ENCODE data around the gene ZBTB40.

Gene ZBTB40, protein sequence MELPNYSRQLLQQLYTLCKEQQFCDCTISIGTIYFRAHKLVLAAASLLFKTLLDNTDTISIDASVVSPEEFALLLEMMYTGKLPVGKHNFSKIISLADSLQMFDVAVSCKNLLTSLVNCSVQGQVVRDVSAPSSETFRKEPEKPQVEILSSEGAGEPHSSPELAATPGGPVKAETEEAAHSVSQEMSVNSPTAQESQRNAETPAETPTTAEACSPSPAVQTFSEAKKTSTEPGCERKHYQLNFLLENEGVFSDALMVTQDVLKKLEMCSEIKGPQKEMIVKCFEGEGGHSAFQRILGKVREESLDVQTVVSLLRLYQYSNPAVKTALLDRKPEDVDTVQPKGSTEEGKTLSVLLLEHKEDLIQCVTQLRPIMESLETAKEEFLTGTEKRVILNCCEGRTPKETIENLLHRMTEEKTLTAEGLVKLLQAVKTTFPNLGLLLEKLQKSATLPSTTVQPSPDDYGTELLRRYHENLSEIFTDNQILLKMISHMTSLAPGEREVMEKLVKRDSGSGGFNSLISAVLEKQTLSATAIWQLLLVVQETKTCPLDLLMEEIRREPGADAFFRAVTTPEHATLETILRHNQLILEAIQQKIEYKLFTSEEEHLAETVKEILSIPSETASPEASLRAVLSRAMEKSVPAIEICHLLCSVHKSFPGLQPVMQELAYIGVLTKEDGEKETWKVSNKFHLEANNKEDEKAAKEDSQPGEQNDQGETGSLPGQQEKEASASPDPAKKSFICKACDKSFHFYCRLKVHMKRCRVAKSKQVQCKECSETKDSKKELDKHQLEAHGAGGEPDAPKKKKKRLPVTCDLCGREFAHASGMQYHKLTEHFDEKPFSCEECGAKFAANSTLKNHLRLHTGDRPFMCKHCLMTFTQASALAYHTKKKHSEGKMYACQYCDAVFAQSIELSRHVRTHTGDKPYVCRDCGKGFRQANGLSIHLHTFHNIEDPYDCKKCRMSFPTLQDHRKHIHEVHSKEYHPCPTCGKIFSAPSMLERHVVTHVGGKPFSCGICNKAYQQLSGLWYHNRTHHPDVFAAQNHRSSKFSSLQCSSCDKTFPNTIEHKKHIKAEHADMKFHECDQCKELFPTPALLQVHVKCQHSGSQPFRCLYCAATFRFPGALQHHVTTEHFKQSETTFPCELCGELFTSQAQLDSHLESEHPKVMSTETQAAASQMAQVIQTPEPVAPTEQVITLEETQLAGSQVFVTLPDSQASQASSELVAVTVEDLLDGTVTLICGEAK

DNA sequence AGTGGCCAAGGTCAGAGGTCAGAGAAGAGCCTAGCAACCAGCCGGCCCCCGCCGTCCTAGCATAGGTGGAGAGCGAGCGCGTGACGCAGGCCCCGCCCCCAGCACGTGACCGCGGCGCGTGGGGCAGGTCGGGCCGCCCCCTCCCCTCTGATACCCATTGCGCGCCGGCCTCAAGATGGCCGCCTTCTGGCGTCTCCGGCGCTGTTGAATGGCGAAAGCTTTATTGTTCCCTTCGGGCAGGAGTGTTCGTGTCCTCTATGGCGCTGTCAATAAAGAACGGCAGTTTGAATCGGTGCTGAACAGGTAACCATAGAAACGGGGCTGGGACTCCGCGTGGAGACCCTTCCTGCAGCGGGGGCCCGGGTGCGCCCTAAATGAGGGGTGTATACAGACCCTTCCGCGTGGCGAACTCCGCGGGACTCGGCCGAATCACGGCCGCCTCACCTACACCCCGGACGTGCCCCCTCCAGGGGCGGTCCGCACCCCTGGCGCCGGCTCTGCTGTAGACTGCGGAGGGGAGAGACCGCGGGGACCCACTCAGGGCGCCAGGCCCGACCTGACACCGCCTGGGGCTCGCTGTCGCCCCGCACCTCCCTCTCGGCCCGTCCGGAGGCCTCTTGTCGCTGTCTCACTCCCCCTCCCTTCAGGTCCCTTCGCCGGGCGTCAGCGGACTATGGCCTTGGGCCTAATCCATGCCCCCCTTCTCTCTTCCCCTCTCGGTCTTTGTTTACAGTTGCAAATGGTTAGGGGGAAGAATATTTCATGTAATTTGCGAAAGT, at the start of gene ZBTB40:
Gene ZBTB40, plus strand, starts transcription at position 150 of the 779 bp plus-strand sequence. CDS start 38,098 bp downstream, outside the sequence.
- DNase-seq, result peak; percentile 95

DNA sequence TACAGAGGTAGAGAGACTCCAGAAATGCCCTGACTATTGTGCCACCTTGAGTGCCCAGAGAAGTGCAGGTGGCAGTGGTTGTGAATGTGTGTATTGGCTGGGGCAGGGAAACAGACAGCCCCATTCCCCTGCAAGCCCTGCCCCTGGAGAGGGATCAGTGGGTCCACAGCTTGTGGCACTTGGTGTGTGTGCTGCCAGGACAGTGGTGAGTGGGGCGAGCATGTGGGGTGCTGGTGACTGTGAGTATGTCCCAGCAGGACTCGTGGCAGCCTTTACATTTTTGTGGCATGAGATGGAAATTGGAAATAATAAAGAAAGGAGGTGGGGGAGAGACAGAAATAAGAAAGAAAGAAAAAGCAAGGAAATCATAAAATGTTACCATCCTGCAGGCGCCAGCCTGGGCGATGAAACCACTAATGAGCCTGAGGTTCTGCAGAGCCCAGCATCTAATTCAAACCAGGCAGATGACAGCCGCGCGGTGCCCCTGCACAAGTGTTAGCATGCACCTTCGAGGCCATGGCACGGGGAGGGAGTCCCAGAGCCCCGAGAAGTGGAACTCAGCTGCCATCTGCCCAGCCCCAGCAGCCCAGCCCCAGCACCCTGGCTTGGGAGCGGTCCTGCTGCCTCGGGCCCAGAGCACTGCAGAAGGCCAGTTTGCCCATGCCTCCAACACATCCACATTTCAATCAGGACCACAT, 49.1 kb upstream of the ZBTB40 start:
- DNase-seq, result no peak

DNA sequence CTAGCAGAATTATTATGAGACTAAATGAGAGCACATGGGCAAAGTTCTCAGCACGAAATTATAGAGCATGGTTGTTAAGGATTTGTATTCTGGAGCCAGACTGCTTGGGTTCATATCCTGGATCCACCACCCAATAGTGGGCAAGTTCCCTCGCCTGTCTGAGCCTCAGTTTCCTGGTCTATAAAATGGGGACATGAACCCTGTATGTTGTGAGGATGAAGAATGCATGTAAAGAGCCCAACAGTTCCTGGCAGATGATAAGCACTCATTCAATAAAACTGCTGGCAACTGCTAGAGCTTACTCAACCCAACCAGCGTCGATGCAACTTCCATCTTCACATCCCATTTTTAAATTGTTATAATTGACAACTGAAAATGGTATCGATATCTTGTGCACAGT, 47.2 kb upstream of the ZBTB40 start:
- no peak for DNase-seq

DNA sequence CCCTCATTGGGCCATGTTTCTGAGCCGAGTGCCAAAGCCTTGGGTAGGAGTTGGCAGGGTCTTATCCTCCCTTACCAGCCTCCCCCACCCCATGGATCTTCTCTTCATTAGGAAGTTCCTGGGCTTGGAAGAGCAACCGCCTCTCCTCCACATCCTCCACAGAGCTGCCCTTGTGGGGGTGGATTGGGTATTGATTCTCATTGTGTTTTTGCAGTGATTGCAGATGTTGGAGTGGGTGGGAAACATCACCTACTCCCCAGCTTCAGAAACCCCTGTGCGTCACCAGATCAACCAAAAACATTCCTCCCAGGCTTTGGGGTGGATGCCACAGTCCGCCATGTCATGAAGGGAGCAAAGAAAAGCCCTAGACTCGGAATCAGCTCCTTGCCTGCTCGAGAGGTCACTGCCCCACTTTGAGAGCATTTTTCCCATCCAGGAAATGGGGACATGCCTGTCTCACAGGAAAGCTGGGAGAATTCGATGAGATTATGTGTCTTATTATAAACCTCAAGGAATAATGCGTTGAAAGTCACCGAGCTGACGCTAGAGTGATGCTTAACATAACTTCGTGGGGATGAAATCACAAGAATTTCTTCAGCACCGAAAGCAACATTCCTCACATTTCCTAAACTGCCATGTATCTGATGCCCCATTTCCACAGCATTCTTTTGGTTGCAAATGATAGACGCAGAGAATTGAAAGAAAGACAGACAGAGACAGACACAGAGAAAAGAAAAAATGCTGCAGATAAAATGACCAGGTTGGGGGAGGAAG, 44.7 kb upstream of the ZBTB40 start:
- DNase-seq, result no peak

DNA sequence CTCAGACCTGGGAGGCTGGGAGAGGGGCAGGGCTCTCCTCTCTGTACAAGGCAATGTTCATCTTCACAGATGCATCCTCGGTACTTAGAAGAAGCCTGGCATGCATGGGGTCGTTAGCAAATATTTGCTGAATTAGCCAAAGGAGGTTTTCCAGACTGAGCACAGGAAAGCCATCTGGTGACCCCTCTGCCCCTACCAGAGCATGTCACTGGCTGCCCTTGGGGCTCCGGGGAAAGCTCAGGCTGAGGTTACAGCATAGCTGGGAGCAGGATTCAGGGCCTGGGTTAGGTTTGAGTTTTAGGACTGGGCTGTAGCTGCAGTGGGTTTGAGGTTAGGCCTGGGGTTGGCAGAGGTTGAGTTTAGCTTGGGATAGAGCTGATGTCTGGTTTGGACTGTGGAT, 43.4 kb upstream of the ZBTB40 start:
- DNase-seq, result no peak

DNA sequence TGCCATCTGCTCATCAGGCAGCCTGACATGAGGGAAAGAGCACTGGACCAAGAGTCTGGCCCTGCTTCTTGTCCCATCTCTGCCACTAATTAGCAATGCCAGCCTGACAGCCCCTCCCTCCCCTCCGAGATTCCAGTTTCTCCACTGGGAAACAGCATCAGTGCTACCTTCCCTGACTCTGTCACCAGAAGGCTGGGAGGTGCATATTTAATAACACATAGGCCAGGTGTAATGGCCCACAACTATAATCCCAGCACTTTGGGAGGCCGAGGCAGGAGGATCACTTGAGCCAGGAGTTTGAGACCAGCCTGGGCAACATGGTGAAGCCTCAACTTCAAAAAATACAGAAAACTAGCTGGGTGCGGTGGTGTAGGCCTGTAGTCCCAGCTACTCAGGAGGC, 41.2 kb upstream of the ZBTB40 start:
- no peak for DNase-seq

DNA sequence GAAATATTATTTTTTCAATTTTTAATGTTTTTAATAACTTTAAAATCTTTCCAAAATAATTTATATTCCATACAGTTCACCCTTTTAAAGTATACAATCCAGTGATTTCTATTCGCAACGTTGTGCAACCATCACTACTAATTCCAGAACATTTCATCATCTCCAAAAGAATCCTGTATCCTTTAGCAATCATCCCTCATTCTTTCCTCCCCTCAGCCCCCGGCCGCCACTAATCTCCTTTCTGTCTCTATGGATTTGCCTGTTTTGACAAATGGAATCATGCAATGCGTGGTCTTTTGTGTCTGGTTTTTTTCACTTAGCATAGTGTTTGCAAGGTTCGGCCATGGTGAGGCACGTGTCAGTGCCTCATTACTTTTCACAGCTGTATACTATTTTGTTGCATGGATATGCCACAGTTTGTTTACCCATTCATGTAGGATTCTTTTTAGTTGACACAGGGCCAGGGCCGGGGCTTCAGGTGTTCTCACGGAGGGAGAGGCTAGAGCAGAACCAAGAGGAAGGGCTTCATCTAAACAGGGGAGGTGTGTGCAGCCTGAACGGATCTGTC, 40.6 kb upstream of the ZBTB40 start:
- no peak for DNase-seq

DNA sequence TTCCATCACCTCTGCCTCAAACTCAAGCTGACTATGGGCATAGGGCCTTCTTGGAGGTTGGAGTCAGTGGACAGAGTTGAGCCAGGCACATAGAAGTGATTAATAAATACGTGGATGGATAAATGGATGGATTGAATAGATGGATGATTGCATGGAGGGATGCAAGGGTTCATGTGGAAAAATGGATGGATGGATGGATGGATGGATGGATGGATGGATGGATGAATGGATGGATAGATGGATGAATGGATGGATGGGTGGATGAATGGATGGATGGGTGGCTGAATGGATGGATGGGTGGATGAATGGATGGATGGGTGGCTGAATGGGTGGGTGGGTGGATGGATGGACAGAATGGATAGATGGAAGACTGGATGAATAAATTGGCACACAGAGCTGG, 40.1 kb upstream of the ZBTB40 start:
- no peak for DNase-seq

DNA sequence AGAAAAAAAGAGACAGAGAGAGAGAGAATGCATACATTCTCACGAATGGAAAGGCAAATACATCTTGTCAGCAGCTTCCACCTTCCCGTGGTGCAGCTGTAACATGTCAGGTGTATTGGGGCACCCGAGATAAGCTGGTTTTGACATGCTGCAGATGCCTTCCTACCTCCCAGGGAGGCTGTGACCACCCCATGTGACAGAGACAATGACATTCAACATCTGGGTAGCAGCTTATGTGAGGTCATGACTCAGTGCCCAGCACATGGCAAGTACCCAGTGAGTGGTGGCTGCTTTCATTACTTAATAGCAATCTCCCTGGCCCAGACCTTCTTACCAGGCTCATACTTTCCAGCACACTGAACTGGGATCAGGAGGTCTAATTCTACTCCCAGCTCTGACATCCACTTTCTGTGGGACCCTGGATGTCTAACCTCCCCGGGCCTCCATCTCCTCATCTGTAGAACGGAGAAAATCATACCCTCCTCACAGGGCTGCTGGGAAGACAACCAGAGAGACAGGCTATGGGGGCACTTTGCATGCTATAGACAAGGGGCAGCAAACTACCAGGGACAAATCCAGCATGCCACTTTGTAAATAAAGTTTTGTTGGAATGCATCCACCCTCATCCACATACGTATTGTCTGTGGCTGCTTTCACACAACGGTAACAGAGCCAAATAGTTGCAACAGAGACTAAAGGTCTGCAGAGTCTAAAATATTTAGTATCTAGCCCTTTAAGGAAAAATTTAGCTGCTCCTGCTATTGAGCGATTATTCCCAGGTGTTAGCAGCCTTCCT, 38.5 kb upstream of the ZBTB40 start:
- DNase-seq, result no peak

DNA sequence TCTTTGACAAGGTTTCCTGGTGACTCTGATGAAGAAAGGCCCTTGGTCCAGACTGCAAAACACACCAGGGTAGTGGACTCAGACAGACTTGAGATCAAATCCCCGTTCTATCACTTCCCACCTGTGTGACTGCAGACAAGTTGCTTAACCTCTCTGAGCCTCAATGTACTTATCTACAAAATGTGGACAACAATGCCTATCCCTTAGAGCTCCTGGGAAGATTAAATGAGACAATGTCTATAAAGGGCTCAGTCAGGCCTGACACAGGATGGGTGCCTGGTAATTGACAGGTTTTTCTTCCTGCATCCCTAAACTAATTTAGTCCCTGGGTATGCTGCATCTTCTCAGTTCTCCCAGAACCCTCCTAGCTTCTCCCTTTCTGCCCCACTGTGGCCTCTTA, 37.9 kb upstream of the ZBTB40 start:
- DNase-seq, result no peak

DNA sequence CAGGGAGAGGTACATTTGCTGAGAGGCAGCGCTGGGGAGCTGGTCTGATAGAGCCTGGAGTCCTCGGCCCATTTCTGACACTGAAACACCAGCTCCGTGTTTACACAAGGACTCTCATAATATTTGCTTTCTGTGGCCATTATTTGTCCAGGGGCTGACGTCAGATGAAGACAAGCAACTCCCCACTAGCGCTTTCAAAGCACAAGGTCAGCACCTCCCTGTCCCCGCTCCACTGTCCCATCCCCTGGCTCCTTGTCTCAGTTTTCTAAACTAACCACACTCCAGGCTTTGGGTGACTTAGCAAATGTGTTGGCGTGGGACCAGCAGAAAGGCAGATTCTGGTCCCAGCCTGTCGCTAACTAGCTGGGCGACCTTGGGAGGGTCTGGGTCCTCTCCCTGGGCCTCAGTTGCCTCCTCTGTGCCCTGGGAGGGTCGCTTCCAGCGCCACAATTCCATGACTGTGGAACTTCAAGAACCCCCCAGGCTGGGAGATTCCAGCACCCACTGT, 37.4 kb upstream of the ZBTB40 start:
- DNase-seq, result no peak

DNA sequence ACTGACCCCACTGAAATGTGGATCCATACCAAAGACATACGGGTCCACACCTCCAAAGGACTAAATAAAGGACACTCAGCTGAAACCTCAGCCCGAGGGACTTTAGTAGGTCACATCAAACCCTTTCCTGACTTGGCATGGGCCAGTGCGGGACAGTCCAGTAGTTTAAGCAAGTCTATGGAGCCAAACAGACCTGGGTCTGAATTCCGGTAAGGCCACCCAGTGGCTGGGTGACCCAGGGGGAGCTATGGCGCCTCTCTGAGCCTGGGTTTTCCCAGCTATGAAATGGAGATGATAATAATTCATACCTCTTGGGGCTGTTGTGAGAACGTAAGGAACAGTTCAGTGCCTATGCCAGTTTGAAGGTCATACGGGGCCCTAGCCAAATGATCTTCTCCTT, 36.2 kb upstream of the ZBTB40 start:
- no peak for DNase-seq

DNA sequence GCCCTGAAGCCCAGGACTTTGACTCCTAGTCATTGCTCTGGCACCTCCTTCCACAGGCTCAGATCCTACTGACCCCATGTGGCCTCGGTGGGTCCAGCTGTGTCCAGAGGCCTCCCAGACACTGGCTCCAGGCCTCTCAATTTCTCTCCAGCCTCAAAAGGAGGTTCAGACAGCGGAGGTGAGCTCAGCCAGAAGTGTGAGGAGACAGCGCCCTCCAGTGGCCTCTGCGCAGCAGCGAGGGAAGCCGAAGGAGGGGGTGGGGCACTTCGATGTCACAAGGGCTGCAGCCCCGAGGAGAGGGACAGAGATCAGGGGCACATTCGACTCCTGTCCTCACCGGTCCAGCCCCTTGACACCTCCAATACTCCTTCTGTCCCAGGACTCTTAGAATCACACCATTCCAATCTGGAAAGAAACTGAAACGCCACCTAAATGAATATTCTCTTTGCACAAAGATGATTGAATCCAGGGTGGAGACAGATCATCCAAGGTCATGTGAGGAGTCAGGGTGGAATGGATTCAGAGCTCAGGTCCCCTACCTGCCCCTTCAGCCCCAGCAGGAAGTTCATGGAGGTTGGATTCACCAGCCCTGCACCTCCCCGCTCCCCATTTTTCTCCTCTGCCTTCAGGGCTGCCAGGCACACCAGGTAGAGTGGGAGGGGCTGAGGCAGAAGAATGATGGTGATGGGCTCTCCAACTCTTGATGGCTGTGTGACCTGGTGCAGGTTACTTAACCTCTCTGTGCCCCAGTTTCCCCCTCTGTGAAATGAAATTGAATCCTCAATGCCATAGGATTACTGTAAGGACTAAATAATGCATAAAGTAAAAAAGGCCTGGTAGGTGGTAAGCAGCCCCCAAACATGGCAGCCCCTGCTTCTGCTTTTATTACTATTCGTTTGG, 34.8 kb upstream of the ZBTB40 start:
- DNase-seq, result peak; percentile 72

DNA sequence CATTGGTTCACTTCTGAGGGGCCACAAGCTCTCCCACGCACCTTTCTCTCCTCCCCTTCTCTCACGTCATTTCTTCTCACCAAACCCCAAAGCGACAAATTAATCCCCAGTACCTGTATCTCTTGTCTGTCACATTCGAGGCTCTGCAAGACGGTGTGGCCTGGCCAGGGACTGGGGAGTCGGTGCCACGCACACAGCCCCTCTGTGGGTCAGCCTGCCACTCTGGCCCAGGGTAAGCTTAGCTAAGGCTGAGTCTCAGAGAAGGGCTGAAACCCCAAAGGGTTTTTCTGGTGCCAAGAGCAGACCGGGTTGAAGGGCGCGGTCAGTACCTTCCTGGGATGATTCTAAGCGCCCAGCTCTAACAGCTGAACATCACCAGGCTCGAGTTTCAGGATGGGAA, 34.2 kb upstream of the ZBTB40 start:
- DNase-seq, result no peak

DNA sequence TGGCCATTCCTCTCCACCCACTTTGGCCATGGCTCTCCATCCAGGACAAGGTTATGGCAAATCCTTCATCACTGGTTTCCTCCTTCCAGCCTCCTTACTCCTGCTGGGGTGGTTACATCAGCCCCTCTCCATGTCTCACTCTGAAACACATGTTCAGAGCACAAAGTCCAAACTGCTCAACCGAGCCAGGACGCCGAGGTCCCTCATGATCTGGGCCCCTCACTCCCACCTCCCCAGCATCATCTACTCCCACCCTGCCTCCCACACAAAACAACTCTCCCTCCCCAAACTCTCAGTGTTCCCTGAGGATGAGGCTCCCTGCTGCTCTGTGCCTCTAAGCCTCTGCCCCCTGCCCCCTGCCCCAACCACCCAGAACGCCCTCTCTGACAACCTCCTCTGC, 33.3 kb upstream of the ZBTB40 start:
- no peak for DNase-seq

DNA sequence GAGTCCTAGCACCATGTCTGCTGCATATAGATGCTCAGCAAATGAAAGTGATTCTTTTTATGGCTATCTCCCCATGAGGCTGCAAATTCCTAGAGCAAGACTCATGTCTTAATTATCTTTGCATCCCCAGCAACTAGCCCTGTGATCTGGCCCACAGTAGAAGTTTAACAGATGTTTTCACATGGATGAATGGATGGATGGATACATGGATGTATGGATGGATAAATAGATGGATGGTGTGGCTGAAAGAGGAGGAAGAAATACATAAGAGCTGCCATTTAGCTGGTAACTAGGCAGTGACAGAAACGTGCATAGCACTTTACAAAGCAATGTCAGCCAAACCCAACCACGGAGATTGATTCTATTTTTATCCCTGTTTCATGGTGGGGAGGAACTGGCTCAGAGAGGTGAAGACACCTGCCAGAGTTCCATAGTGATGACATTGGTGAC, 32.7 kb upstream of the ZBTB40 start:
- DNase-seq, result no peak

DNA sequence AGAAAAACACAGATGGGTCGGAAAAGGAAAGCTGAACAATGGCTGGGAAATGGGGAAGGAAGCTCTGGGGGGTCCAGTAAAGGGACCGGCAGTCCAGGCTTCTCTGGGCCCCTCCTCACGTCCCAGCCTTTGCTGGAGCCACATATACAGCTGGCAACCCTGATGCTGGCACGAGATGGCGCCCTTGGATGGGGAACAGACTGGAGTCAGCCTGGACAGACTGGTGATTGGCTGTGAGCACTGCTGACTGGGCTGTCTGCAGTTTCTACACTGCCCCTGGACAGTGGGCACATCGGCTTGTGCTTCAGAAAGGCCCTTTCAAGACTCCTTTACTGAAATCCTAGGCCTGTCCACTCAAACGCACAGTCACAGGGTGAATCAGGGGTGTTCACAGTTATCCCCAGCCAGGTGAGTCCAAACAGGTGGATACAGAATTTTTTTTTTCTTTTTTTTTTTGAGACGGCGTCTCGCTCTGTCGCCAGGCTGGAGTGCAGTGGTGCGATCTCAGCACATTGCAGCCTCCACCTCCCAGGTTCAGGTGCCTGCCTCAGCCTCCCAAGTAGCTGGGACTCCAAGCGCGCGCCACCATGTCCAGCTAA, 31.1 kb upstream of the ZBTB40 start:
- peak; percentile 63 for DNase-seq

DNA sequence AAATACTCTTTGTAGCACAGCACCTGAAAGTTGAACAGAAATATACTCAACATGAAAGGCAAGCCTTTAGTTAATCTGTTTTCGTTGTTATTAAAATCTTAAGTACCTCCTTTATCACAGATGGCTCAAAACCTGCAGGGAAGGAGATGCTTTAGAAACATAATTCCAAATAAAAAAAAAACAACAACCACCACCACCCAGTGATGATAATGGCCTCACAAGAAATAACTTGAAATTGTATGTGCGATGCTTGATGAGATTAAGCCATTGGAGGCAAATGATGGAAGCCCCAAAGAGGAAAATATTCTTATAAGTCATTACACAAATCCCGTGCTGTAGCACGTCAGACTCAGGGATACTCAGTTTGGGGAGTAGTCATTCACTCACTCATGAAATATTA, 24.9 kb upstream of the ZBTB40 start:
- DNase-seq, result no peak

Measured in activated CD4-positive, alpha-beta T cell treated with anti-CD3 and anti-CD28 coated beads, Interleukin-2, amount 50 U/mL, for 16 hours (primary cell).